DMS114 treated with DMSO at 0.1 percent for 48 hours (cell line): Measurements from ENCODE around the gene FUT7.
"Not testable (repeated sequence)": the region's sequence is repeated elsewhere in the genome, so short reads cannot be mapped to it uniquely, and the experiment has no call there.

Experiments
- DNase-seq: peaks from one replicate; lab custom pipeline; 2025; ENCODE audit not compliant: unreplicated experiment; lab: John Stamatoyannopoulos, UW

The FUT7 gene

DNA sequence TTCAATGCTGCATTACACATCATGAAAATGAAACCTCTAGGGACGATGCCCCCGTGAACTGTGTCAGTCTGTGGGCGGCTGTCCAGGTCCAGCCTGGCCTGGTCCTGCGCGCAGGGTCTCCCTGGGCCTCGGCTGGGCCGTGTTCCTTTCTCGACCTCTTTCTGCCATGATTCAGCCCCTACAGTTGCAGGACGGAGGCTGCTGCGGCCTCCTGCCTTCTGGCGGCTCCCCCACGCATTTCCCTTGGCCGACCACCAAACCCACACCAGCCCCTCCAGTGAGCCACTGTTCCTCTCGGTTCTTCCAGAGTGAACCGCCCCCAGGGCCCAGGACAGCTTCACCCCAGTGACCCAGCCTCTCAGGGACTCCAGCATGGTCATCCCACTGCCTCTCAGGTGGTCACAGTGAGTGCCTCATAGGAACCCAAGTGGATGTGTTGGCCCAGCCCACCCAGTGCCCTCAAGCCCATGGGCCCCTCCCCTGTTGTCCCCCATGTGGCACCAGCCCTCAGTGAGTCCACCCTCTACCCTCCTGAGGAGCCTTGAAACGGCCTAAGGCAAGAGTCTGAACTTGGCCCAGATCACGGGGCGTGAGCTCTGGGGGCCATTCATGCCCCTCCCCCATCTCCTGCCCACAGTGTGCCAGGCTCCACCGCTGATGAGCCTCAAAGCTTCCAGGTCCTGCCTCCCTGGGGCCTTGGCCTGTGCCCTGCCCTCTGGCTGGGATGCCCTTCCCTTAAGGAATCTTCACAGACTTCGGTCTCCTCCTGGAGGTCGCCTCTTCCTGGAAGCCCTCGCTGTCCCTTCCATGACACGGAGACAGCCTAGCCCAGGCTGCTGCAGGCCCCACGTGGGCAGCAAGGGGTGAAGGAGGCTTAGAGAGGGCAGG, 25.5 kb downstream of the FUT7 start:
- DNase-seq, result no peak

DNA sequence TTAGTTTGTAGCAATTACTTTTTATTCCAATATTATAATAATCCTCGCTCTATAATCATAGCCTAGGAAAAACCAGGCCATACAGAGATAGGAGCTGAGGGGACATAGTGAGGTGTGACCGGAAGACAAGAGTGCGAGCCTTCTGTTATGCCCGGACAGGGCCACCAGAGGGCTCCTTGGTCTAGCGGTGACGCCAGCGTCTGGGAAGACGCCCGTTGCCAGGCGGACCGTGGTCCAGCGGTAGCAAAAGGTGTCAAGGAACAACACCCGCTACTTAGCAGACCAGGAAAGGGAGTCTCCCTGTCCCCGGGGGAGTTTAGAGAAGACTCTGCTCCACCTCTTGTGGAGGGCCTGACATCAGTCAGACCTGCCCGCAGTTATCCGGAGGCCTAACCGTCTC, 27.6 kb downstream of the FUT7 start:
- not testable (repeated sequence) for DNase-seq

DNA sequence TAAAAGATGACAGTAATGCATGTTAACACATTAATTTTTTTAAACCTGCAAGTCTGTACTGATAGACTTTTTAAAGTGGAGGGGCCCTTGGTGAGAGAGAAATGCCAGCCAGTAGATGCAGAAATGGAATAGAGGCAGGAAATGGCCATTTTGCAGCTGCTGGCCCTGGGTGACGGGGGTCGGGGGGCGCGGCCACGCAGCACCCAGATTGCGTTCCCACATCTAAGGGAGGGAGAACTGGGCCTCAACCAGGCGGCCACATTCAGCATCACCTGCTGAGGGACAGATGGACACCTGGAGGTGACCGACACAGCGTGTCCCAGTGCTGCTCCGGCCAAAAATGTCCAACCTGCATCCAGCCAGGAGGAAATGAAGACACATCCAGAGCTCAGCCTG, 29.2 kb downstream of the FUT7 start:
- no peak for DNase-seq

DNA sequence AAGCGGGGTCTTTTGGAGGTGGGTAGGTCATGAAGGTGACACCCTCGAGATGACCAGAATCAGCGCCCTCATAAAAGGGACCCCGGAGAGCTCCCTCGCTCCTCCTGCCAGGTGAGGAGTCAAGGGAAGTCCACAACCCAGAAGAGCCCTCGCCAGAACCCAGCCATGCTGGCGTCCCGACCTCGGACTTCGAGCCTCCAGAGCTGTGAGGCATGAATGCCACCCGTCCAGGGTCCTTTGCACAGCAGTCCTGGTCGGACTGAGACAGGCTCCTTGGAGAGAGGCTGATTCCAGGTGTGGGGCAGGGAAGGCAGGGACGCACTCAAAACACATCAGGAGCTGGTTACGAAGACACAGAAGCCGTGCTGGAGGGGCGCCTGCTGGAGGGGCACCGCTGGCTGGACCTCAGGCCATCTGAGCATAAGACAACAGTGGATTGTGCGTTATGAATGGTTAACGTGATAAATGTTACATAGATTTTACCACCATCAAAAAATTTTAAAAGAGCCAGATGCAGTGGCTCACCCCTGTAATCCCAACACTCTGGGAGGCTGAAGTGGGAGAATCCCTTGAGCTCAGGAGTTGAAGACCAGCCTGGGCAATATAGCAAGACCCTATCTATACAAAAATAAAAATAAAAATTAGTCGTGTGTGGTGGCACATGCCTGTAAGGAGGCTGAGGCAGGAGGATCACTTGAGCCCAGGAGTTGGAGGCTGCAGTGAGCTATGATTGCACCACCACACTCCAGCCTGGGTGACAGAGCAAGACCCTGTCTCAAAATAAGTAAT, 29.8 kb downstream of the FUT7 start:
- no peak for DNase-seq

DNA sequence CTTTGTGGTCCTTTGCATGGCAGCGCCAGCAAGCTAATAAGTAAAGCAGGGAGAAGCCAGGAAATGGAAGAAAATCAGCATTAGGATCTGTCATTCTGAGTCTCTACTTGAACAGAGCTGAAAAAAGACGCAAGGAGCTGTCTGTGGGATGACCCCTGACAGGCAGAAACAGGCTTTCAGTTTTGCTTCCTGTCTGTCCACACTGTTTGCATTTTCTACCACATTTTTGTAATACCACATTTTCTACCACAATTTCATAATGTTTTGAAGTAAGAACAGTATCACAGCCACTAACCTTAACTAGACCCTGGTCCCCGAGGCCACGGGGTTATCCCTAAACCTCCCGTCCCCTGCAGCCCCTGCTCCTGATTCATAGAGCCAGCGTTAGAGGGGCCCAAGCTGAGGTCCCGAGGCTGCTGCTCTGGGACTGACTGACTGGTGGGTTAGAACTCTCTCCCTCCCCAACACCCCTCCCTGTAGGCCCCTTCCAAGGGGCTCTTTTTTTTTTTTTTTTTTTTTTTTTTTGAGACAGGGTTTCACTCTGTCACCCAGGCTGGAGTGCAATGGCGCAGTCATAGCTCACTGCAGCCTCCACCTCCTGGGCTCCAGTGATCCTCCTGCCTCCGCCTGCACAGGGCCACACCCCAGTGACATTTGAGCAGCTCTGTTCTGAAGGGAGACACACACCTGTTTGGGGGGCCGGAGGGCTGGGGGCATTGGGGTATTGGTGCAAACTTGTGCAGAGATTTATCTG, 31.5 kb downstream of the FUT7 start:
- no peak for DNase-seq

DNA sequence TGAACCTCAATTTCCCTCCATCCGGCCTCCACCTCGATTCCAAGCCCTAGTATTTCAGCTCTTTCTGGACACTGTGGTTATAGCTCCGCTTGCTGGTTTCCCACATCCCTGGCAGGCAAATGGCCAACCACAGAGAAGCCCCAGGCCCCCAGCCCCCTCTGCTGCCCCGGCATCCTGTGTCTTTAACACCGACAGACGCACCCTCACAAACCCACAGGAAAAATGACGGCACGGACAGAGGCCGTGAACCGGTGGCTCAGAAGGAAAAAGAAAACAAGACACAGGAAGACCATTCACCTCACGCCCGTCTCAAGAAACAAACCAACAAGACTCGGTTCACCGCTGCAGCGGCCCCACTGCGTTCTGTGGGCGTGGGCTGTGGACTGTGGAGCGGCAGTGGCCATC, 34.1 kb downstream of the FUT7 start:
- DNase-seq, result no peak

DNA sequence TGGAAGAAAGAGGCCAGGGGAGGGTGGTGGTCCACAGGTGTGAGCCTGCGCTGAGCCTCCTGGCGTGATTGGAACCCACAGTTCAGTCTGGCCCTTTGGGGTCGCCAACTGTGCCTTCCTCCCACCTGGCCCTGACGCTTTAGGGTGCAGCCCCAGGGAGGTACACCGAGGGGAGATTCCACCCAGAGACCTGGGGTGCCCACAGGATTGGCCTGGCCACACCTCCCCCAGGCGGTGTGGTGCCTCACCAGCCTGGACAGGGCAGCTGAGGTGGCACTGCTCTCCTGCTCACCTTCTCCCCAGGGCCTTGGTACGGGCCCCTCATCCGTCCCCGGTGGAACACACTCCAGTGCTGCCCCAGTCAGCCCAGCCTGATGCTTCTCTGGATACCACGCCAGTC, 34.5 kb downstream of the FUT7 start:
- DNase-seq, result no peak

DNA sequence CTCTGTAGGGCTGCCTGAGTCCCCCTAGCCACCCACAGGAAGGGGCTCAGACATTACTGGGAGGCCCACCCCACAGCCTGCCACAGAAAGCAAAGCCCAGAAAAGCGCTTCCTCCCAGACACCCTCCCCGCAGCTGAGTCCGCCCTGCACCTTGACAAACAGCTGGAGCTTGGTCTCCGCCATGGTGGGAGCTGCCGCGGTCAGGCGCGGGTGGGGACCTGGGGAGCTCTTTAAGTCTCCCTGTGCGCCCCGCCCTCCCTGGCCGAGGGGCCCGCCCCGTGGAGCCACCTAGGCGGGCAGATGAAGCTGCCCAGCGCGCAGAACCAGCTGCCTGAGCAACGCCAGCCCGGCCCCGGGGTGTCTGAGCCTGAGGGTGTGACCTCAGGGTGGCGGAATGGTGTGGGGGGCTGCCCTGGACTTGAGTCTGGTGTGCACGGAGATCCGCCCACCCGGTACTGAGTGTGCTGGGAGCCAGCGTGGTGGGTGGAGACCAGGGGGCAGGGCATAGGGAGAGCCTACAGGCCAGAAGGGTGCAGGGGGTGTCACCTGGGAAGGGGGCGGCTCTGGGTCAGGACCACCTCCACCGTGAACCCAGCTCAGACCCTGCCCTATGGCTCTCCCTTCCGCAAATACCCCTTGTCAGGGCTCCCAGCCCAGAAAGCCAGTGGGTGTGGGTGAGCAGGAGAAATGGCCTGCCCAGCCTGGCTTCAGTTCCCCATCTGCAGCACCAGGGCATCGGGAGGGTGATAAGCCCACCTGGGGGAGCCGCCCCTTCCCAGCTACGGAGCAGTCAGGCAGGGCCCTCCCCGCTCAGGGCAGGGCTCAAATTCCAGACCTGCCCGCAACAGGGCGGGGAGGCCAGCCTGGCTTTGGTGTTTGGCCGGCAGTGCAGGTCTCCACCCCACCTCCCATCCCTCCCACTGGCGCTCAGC, 35.3 kb downstream of the FUT7 start, which contains the start of gene CLIC3:
TSS of gene CLIC3 (minus strand) at position 208 of the 932 bp plus-strand sequence. CDS start at position 183, 25 bp downstream.
- no peak for DNase-seq

DNA sequence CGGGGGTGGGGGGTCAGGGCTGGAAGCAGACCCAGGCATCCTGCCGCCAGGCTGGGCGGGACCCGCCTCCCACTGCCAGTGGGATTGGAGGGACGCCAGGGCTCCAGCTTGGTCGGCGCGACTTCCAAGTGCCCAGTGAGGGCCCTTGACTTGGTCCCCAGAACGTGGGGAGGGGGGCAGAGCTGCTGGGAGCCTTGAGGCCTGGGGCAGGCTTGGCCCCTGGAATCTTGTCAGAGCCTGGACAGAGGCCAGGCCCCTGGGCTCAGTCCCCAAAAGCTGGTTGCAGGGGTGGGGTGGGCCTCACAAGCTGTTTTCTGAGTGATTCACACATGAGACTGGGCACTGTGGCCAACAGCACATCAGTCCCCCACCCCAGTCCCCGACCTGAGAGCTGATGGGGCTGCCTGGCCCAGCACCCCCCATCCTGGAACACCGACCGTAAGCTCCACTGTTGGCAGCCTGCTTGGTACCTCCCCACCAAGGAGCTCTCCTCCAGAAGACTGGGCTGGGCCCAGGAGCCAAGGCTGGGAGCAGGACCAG, 36.0 kb downstream of the FUT7 start:
- DNase-seq, result no peak

DNA sequence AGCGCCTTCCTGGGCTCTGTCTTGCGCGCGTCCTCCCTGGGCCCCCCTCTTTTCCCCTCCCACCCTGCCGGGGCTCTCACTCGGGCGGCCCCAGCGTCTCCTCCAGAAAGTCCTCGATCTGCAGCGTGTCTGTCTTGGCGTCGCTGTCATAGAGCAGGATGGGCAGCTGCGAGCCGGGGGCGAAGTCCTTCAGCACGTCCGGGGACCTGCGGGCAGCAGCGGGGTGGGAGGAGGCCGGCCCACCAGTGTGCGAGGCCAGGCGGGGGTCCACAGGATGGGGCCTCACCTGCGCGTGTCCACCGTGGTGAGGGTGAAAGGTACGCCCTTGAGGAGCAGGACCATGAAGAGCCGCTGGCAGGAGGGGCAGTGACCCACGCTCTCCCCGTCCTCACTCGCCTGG, 36.5 kb downstream of the FUT7 start:
- DNase-seq, result no peak

DNA sequence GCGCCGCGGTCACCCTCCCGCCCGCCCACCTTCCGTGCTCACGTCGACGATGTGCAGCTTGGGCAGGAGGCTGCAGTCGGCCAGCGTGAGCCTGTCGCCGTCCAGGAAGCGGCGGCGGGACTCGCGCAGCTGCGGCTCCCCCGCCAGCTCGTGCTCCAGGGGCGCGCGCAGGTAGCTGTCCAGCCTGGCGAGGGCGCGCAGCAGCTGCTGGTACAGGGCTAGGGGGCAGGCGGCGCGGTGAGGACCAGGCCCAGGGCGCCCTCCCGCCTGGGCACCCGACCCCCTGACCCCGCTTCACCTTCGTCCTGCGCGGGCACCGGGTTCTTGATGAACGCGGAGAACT, 37.0 kb downstream of the FUT7 start:
- DNase-seq, result no peak

DNA sequence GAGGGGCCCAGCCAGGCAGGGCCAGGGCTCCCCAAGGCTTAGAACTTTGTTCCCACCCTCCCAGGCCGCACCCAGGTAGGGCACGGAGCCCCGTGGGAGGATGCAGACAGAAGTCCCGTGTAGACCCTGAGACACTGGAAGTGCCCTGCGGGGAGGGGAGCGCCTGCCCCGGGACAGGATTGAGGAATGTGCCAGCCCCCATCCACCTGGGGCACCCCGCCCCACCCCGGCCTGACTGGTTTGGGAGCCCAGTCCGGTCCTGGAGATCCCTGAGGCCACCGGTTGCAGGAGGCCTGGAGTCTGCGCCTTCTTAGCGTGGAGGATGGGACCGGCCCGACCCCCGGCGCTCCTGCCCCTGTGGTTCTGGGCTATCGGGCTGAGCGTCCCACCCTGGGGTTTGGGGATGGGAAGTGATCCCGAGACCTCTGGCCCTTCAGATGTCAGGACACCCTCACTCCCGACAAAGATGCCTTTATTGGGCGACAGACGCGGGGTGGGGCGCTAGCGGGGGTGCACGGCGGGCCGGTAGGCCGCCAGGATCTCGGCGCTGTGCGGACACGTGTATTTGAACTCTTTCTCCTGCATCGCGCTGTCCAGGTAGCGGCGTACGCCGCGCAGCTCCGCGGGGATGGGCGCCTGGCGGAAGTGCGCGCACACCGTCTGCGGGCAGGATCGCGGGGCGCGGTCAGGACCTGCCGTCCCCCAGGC, 37.6 kb downstream of the FUT7 start:
- DNase-seq, result no peak

DNA sequence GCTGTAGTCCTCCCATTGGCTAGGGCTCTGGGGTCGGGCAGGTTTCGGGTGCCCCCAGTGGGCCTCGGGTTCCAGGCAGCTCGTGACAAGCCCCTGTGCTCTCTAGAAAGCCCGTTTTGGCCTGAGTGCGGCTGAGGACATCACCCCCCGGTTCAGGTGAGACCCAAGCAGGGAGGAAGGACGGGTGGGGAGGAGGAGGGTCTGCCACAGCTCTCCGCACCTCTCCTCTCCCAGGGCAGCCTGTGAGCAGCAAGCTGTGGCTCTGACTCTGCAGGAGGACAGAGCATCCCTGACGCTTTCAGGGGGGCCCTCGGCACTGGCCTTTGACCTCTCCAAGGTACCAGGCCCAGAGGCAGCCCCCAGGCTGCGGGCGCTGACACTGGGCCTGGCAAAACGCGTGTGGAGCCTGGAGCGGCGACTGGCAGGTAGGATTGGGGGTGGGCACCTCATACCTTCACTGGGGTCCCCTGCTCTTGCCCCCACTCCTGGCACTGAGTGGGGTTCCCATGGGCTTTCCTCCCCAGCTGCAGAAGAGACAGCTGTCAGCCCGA, 39.0 kb downstream of the FUT7 start:
- DNase-seq, result no peak

DNA sequence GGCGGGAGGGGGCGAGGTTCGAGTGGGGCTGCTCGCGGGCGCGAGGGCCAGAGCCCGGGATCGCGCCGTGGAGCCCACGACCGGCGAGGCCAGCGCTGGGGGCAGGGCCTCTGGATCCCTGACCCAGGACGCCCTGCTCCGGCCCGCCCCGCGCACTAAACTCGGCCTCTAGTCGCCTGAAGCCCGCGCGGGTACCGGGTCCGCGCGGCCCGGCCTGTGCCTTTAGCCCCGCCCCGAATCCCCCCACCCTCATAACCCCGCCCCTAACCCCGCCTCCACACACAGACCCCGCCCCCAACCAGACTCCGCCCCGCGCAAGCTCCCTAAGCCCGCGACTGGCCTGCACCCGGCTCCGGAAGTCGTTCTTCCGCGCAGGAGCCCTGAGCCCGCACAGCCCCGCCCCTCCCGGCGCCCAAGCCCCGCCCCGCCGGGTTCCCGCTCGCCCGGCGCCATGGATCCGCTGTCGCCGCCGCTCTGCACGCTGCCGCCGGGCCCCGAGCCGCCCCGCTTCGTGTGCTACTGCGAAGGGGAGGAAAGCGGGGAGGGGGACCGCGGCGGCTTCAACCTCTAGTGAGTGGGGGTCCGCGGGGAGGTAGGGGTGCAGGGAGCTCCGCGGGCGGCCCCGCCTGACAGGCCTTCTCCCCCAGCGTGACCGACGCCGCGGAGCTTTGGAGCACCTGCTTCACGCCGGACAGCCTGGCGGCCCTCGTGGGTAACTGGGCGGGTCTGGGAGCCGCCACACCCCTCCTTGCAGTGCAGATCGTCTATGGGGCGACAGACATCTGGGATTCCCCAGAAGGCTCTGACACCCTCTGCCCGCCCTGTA, 39.7 kb downstream of the FUT7 start, which contains the start of gene PAXX:
TSS of gene PAXX (plus strand) at position 430 of the 826 bp plus-strand sequence. CDS start at position 452, 22 bp downstream.
- DNase-seq, result peak; percentile 38

DNA sequence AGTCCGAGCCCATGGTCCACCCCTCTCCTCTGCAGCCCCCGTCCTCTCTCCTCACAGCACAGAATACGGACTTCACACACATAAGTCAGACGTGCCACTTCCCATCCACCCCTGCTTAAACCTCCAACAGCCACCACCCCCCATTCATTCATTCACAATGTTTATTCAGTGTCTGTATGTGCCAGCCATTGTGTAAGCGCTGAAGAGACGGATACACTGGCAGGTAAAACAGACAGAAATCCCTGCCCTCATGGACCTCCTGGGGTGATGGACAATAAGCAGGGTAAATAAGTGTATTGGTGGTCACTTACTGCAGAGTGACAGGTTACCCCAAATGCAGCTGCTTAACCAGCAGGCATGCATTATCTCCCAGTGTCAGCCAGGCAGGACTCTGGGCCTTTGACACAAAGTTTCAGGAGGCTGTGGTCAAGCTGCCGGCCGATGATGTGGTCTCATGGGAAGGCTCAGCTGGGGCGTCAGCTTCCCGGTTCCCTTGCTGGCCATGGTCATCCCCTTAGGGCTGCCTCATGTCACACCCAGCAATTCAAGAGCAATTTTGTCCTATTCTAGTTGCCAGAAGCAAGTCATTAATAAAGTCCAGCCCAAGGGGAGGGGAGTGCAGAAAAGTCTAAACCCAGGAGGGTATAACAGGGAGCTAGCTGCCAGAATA, 41.5 kb downstream of the FUT7 start:
- DNase-seq, result no peak

DNA sequence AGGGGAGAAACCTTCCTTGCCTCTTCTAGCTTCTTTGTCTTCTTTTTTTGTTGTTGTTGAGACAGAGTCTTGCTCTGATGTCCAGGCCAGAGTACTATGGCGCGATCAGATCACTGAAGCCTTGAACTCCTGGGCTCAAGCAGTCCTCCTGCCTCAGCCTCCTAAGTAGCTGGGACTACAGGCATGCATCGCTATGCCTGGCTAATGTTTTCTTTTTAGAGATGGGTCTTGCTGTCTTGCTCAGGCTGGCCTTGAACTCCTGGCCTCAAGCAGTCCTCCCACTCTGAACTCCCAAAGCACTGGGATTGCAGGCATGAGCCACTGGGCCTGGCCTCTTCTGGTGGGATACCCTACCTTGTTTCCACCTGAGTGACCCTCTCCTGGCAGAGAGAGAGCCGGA, 43.0 kb downstream of the FUT7 start:
- no peak for DNase-seq

DNA sequence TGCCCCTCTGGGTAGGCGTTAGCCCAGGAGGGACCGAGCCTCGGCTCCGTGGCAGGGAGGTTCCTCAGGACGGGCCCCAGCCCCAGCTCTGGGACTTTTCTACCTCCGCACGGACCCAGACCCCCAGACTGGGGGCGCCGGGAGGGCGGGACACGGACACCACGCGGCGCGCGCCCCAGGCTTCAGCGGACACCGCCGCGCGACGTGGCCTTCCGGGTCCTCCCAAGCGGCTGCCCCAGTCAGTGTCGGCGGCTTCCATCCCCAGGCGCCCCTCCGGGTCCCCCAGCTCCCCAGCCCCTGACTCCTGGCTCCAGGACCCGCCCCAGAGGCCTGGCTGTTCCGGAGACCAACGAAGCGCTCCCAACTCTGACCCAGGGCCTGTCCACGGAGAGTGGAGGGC, 46.0 kb downstream of the FUT7 start:
- DNase-seq, result no peak
